GM23248 (cell line): ENCODE data around the gene TSR2.

Experiments
- EZH2 ChIP-seq: fragments of 200-600 bp; sonication (generic); IDR thresholded peaks from 2 replicates; pipeline ENCODE4 v1.6.1; 2018; ENCODE audit warnings: antibody characterized with exemption, mild to moderate bottlenecking; ENCODE audit not compliant: insufficient read depth, poor library complexity, severe bottlenecking
- EZH2phosphoT487 ChIP-seq: fragments of 200-600 bp; sonication (generic); IDR thresholded peaks from 2 replicates; pipeline ENCODE4 v1.6.1; 2018; ENCODE audit warnings: antibody characterized with exemption, moderate library complexity, mild to moderate bottlenecking, low read depth; ENCODE audit not compliant: insufficient read depth

- TF ChIP-seq EZH2 (no peak), EZH2phosphoT487 (no peak)
Measured at GRCh38 chrX:54449929-54450328, 9.7 kb downstream of the TSR2 start.
